ENCODE results near the gene FNTB. TPM values are rescaled to one million over a fixed set of nuclear protein-coding genes. Genes with fewer than 3 reads are reported as not detected.

The FNTB gene
- total RNA-seq, 1 donor from 2014 or later, result 30.1 TPM

DNA sequence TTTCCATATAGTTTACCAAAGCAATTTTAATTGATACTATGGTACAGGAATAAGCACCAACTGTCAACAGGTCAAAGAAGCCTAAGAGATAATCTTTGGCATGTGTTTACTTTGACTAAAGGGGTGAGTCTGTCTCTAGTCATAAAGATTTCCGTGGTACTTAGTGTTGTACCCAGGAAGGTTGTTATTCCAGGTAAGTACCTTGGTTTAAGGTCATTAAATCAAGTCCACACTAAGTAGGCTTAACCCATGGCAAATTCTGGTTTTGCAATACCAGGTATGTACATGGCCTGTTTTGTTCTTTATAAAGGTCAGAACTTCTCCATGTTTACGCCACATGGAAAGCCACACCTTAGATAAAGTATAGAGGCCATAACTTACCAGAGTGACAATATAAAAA is 105.7 kb downstream of the FNTB start:
- peaks cover 23% of the 10 kb centered on the region for H3K4me1 Mint-ChIP-seq (ENCODE audit: unreplicated experiment)
- no peaks in the 10 kb centered on the region for H3K27me3 Mint-ChIP-seq
- no peak for DNase-seq (ENCODE audit: extremely low spot score, unreplicated experiment)
- peaks cover 47% of the 10 kb centered on the region for H3K36me3 Mint-ChIP-seq
- peaks cover 5% of the 10 kb centered on the region for H3K9me3 Mint-ChIP-seq
- no peak for TF ChIP-seq CTCF (conservative IDR thresholded peaks at IDR 0.05)
- no peak overlapping the region for H3K4me3 Mint-ChIP-seq
- no peak overlapping the region for H3K27ac Mint-ChIP-seq

DNA sequence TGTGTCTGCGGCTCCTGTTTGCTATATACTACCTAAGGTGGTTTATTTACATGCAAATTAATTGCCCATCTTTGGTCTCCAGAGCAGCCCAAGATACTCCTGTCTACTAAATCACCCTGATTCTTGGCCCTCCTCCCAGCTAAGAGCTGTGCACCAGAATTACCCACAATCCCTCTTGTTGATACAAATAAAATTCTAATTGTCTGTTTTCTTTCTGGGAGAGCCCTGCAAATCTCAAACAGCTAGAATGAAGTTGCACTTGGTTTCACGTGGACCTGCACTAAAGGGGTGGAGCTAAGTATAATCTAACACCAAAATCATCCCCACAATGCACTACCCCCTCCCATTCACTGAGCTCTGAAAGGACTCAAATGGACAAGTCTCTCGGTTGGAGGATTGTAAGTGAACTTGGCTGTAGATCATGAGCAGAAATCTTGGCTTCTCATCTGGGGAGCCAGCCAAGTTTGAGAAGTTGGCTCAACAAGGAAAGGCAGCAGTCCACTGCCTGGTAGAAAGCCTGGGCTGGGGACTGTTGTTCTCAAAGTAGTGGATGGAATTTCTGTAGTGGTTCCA is 109.0 kb downstream of the FNTB start:
- Mint-ChIP-seq H3K9me3 (no peaks in the 10 kb centered on the region), H3K36me3 (peaks cover 32% of the 10 kb centered on the region), H3K27me3 (no peaks in the 10 kb centered on the region), H3K4me1 (ENCODE audit: unreplicated experiment) (peaks cover 31% of the 10 kb centered on the region), H3K27ac (peak overlapping the region; percentile 53), H3K4me3 (no peak overlapping the region)
- TF ChIP-seq CTCF (conservative IDR thresholded peaks at IDR 0.05), result no peak
- no peak for DNase-seq (ENCODE audit: extremely low spot score, unreplicated experiment)

DNA sequence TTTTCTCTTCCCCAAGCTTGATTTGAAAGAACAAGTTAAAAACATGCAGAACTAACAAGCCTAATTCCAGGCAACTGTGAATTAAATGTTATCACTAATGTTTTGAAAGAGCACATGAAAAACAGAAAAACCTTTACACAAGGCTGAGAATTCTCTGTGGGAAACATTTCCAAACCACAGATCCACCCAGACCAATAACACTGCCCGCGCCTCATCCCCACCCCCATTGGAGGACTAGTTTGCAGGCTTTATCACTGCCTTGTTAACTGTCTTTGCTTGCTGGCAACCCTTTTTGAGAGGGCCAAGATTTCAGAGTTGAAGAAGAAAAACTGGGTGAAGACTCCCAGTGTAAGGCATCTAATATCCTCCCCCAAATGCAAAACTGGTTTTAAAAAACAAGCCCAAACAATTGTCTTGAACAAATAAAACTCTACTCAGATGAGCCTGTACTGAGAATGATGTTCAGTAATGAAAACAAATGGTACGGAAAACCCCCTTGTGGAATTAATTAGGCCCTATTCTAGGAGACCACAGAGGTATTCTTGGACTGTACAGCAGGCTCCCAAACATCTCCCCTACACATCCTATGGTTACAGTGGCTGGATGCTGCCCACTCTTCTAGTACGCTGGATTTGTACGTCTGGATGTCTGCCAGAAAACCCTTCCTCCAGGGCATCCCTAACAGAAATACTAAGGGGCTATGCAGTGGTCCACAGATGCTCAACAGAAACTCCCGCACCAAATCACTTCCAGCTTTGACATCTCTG is 109.8 kb downstream of the FNTB start:
- TF ChIP-seq CTCF (conservative IDR thresholded peaks at IDR 0.05), result no peak
- Mint-ChIP-seq H3K9me3 (no peaks in the 10 kb centered on the region), H3K4me3 (no peak overlapping the region), H3K27me3 (no peaks in the 10 kb centered on the region), H3K27ac (peak overlapping the region; percentile 53), H3K4me1 (ENCODE audit: unreplicated experiment) (peaks cover 37% of the 10 kb centered on the region), H3K36me3 (peaks cover 29% of the 10 kb centered on the region)
- DNase-seq (ENCODE audit: extremely low spot score, unreplicated experiment), result no peak

GRCh38 chr14:65098586-65098985 is 111.9 kb downstream of the FNTB start:
- H3K4me1 Mint-ChIP-seq (ENCODE audit: unreplicated experiment), result peaks cover 41% of the 10 kb centered on the region
- no peaks in the 10 kb centered on the region for H3K27me3 Mint-ChIP-seq
- no peaks in the 10 kb centered on the region for H3K9me3 Mint-ChIP-seq
- H3K4me3 Mint-ChIP-seq, result peak overlapping the region; percentile 26
- no peak for TF ChIP-seq CTCF (conservative IDR thresholded peaks at IDR 0.05)
- H3K36me3 Mint-ChIP-seq, result peaks cover 24% of the 10 kb centered on the region
- H3K27ac Mint-ChIP-seq, result peak overlapping the region; percentile 12
- DNase-seq (ENCODE audit: extremely low spot score, unreplicated experiment), result no peak

- H3K4me3 Mint-ChIP-seq, result peak overlapping the region; percentile 87
- no peaks in the 10 kb centered on the region for H3K27me3 Mint-ChIP-seq
These were observed 114.3 kb downstream of the FNTB start for GRCh38 chr14:65100922-65101541.

More at GRCh38 chr14:65100922-65101541, 114.3 kb downstream of the FNTB start:
- peaks cover 18% of the 10 kb centered on the region for H3K36me3 Mint-ChIP-seq
- H3K27ac Mint-ChIP-seq, result peak overlapping the region; percentile 82
- DNase-seq (ENCODE audit: extremely low spot score, unreplicated experiment), result no peak
- TF ChIP-seq CTCF (conservative IDR thresholded peaks at IDR 0.05), result no peak
- H3K9me3 Mint-ChIP-seq, result no peaks in the 10 kb centered on the region
- H3K4me1 Mint-ChIP-seq (ENCODE audit: unreplicated experiment), result peaks cover 31% of the 10 kb centered on the region

All from type B pancreatic cell (in vitro differentiated cells).